ENCODE results near the gene CRYBA4. TPM values are rescaled to one million over a fixed set of nuclear protein-coding genes. Genes with fewer than 3 reads are reported as not detected.
"Not testable (repeated sequence)": the region's sequence is repeated elsewhere in the genome, so short reads cannot be mapped to it uniquely, and the experiment has no call there.

The CRYBA4 gene
- total RNA-seq, 4 donors from 2014 or later = not detected

DNA sequence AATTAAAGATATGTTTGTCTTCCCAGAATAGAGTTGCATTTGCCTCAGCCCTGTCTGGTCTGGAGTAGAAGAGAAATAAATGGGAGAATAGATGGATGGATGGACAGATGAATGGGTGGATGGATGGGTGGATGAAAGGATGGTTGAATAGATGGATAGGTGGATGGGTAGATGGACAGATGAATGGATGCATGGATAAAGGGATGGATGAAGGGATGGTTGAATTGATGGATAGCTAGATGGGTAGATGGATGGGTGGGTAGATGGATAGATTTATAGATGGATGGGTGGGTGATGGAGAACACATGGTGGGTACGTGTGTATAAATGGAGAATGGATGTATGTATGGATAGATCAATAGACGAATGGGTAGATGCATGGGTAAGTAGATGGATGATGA is 12.5 kb upstream of the CRYBA4 start:
- TF ChIP-seq EP300 (IDR thresholded peaks at IDR 0.05) (no peak), POLR2A (IDR thresholded peaks at IDR 0.05) (no peak), POLR2AphosphoS5 (IDR thresholded peaks at IDR 0.05) (no peak)
- TF ChIP-seq, protein P1, sequence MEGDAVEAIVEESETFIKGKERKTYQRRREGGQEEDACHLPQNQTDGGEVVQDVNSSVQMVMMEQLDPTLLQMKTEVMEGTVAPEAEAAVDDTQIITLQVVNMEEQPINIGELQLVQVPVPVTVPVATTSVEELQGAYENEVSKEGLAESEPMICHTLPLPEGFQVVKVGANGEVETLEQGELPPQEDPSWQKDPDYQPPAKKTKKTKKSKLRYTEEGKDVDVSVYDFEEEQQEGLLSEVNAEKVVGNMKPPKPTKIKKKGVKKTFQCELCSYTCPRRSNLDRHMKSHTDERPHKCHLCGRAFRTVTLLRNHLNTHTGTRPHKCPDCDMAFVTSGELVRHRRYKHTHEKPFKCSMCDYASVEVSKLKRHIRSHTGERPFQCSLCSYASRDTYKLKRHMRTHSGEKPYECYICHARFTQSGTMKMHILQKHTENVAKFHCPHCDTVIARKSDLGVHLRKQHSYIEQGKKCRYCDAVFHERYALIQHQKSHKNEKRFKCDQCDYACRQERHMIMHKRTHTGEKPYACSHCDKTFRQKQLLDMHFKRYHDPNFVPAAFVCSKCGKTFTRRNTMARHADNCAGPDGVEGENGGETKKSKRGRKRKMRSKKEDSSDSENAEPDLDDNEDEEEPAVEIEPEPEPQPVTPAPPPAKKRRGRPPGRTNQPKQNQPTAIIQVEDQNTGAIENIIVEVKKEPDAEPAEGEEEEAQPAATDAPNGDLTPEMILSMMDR (IDR thresholded peaks at IDR 0.05) = no peak
- WGBS = 94% methylated on average over 2 of the region's 2 CpGs
- H3K27me3 ChIP-seq = peaks cover 2% of the 10 kb centered on the region
- no peak overlapping the region for H3K4me3 ChIP-seq
- DNase-seq (ENCODE audit: low spot score in 2 of 2) = no peak
- peaks cover 5% of the 10 kb centered on the region for H3K4me1 ChIP-seq
- no peaks in the 10 kb centered on the region for H3K9me3 ChIP-seq
- H3K27ac ChIP-seq = no peak overlapping the region
- no peaks in the 10 kb centered on the region for H3K36me3 ChIP-seq

DNA sequence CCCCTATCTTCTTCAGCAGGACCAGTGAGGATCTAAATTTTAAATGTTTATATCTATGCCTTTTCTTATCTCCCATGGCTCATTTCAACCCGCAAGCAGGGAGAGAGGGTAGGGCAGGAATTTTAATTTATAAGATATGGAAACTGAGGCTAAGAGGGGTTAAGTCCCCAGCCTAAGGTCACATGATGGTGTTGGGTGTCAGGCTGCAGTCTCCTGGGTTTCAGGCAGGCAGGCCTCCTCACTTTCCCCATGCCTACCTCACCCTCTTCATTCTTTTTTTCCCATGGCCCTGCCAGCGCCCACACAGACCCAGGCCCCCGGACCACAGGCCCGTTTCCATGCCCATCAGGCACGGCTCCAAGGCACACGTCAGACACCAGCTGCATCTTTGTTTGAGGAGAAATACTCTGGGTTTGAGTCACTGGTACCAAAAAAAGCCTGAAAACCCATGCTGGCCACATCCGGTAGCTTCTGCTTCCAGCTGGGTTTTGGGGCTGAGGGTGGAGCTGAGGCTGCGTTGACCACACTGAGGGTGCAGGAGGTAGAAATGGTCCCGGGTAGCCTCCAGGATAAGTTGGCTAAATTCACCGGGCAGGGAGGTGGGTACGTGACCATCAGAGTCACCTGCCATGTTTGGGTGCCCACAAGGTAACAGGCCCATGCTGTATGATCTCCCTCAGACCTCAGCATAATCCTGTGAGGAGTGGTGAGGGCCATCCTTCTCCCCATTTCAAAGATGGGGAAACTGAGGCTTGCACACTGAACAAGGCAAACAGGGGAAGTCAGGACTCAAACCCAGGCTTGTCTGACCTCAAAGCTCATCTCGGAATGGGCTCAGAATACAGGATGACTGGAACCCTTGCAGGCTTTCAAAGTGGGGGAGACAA is 11.4 kb upstream of the CRYBA4 start:
- WGBS = 63% methylated on average over 10 of the region's 12 CpGs
- H3K27ac ChIP-seq = no peak overlapping the region
- no peaks in the 10 kb centered on the region for H3K9me3 ChIP-seq
- TF ChIP-seq POLR2A (IDR thresholded peaks at IDR 0.05) = no peak
- TF ChIP-seq, protein P1 (IDR thresholded peaks at IDR 0.05) = no peak
- no peak for TF ChIP-seq POLR2AphosphoS5 (IDR thresholded peaks at IDR 0.05)
- TF ChIP-seq EP300 (IDR thresholded peaks at IDR 0.05) = no peak
- peaks cover 6% of the 10 kb centered on the region for H3K4me1 ChIP-seq
- H3K4me3 ChIP-seq = no peak overlapping the region
- H3K27me3 ChIP-seq = peaks cover 5% of the 10 kb centered on the region
- H3K36me3 ChIP-seq = no peaks in the 10 kb centered on the region
- no peak for DNase-seq (ENCODE audit: low spot score in 2 of 2)

DNA sequence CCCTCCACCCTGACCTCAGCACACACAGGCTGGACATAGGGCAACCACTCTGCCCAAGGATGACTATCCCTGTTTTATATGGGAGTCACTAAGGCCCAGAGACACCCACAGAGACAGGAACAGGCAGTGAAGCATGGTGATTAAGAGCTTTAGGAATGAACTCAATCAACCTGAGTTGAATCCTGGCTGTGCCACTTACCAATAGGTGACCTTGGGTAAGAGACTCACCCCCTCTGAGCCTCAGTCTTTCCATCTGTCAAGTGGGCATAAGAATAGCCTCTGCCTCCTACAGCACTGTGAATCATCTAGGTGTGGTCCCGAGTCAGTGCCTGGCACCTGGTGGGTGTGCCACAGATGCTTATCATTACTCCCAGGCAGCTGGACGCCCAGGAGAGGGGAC is 10.8 kb upstream of the CRYBA4 start:
- H3K36me3 ChIP-seq = no peaks in the 10 kb centered on the region
- 55% methylated on average over 2 of the region's 2 CpGs for WGBS
- H3K4me1 ChIP-seq = peaks cover 6% of the 10 kb centered on the region
- no peaks in the 10 kb centered on the region for H3K9me3 ChIP-seq
- no peak overlapping the region for H3K4me3 ChIP-seq
- DNase-seq (ENCODE audit: low spot score in 2 of 2) = no peak
- no peak overlapping the region for H3K27ac ChIP-seq
- TF ChIP-seq, protein P1 (IDR thresholded peaks at IDR 0.05) = no peak
- TF ChIP-seq EP300 (IDR thresholded peaks at IDR 0.05) (no peak), POLR2A (IDR thresholded peaks at IDR 0.05) (no peak), POLR2AphosphoS5 (IDR thresholded peaks at IDR 0.05) (no peak)
- peaks cover 5% of the 10 kb centered on the region for H3K27me3 ChIP-seq

DNA sequence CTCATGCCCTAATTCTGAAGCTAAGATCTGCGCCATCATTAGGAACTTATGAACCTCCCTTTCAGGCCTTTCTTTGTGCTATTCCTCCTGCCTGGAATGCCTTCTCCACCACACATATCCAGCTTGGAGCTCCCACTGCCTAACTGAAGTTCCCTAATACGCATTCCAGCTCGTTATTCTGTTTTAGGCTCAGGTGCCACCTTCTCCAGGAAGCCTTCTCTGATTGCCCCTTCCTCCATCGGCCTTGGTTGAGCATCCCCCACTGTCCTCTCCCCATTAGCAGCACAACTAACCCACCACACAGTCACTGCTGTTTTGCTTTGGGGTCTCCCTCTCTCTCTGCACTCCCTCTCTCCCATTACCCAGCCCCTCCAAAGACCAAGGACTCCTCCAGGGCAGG is 9.1 kb upstream of the CRYBA4 start:
- DNase-seq (ENCODE audit: low spot score in 2 of 2) = no peak
- WGBS = 89% methylated on average over 4 of the region's 4 CpGs
- H3K4me3 ChIP-seq = no peak overlapping the region
- no peaks in the 10 kb centered on the region for H3K36me3 ChIP-seq
- H3K4me1 ChIP-seq = peaks cover 9% of the 10 kb centered on the region
- peaks cover 5% of the 10 kb centered on the region for H3K27me3 ChIP-seq
- H3K9me3 ChIP-seq = no peaks in the 10 kb centered on the region
- no peak overlapping the region for H3K27ac ChIP-seq
- TF ChIP-seq, protein P1 (IDR thresholded peaks at IDR 0.05) = no peak
- TF ChIP-seq EP300 (IDR thresholded peaks at IDR 0.05) = no peak
- no peak for TF ChIP-seq POLR2A (IDR thresholded peaks at IDR 0.05)
- TF ChIP-seq POLR2AphosphoS5 (IDR thresholded peaks at IDR 0.05) = no peak

DNA sequence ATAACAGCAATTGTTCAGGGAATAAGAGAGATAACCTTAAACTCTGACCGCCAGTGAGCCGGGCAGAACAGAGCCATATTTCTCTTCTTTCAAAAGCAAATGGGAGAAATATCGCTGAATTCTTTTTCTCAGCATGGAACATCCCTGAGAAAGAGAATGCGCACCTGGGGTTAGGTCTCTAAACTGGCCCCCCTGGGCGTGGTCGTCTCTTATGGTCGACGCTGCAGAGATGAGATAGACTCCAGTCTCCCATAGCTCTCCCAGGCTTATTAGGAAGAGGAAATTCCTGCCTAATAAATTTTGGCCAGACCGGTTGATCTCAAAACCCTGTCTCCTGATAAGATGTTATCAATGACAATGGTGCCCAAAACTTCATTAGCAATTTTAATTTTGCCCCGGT is 8.0 kb upstream of the CRYBA4 start:
- H3K4me1 ChIP-seq; H3K9me3 ChIP-seq; H3K27me3 ChIP-seq; H3K27ac ChIP-seq; DNase-seq (ENCODE audit: low spot score in 2 of 2); H3K4me3 ChIP-seq; H3K36me3 ChIP-seq: not testable (repeated sequence)
- 38% methylated on average over 10 of the region's 10 CpGs for WGBS
